NCI-H146 treated with DMSO at 0.1 percent for 48 hours (cell line): ENCODE results near the gene EFNA5.
A peak's percentile ranks its signal among the peaks of the same experiment; 100 is the strongest.

Experiments used
- DNase-seq: peaks from one replicate; lab custom pipeline; 2025; ENCODE audit not compliant: unreplicated experiment; lab: John Stamatoyannopoulos, UW

The EFNA5 gene

DNA sequence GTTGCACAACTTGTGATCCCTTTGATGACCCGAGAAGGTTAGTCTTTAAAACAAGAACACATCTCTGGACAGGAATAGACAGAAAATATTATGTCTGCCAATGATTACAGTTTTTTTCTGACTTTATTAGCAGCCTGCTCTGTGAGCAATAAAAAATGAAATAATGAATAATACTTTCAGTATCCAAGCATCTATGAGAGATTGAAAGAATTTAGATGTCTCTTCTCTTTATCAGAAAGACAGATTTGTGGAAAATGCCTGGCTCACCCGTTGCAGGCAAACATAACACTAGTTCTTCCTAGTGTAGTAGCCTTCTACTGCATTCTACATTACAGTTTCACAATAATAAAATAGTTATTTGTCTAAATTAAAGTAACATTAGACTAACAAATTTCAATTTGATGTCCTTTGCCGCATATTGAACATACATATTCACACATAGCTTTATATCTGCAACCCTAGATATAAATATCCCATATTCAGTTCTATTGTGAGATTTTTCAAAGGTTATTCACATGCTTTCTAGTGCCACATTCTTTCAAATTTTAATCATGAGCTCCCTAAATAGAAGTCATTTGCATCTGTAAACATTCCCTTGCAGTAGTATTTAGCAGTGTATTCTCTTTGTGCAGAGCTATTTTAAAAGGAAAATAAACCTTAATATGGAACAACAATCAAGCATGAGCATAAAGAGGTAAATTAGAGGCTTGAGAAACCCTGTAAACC, 267.3 kb downstream of the EFNA5 start:
- no peak for DNase-seq

- DNase-seq, result peak; percentile 75
These were observed 268.1 kb downstream of the EFNA5 start for GRCh38 chr5:107402434-107403227.

GRCh38 chr5:107401470-107402122, 269.1 kb downstream of the EFNA5 start:
- DNase-seq, result no peak

- no peak for DNase-seq
These were observed 270.4 kb downstream of the EFNA5 start for GRCh38 chr5:107400328-107400727.

DNA sequence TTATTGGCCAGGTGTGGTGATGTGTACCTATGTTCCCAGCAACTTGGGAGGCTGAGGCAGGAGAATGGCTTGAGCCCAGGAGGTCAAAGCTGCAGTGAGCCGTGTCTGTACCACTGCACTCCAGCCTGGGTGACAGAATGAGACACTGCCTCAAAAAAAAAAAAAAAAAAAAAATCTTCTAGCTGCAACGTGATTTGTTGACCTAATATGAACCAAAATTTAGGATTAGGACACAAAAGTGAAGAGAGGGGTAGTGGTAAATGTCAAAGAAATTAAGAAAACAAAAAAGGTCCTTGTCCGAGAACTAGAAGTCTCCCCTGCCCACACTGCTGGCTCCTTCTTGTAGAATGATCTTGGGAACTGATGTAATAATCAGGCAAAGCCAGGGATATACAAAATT, 272.0 kb downstream of the EFNA5 start:
- DNase-seq, result no peak

- no peak for DNase-seq
These were observed 274.4 kb downstream of the EFNA5 start for GRCh38 chr5:107396351-107396690.

DNA sequence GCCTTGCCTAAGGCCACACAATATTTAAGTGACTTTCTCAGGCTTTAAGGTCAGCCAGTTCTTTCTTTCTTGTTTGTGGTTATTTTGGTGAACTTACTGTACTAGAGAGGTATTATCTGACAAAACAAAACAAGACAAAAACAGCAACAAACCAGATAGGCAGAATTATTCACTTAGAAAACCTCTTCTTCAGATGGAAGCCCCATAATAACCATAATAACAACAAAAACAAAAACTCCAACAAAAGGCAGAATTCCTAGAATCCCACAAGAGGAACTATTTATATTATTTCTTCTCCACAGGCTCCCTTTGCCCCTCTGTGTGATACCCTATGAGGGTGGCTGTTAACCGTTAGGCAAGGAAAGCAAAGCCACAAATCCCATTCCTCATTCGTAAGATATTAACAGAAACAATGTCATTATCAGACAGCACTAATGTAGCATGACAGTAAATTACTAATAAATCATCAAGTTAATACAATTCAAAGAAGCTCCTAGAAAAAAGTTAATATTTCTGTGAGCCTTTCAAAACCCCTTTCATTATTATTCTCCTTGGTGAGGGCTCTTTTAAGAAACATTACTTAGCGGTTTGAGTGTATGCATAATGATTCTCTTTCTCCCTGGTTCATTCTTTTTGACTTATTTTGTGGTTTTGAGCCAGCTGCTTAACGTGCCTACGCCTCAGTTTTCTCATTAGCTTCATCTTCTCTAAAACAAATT, 274.9 kb downstream of the EFNA5 start:
- no peak for DNase-seq

DNA sequence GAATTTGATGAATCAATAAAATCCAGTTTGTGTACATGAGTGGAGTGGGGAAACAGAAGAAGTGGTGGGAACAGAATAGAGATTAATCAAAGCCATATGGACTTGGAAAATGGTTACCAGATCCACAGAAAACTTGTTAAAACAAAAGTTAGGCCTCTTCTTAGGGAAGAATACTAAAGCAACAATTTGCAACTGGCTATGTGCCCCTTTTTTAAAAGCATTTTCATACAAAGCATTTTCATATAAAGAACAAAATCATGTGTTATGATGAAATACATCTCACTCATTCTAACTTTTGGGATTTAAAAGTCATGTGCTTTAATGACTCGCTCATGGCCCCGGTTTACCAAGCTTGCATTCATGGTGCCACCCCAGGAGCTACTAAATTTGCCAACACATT, 276.9 kb downstream of the EFNA5 start:
- DNase-seq, result no peak

- DNase-seq, result no peak
These were observed 278.9 kb downstream of the EFNA5 start for GRCh38 chr5:107391787-107392186.

DNA sequence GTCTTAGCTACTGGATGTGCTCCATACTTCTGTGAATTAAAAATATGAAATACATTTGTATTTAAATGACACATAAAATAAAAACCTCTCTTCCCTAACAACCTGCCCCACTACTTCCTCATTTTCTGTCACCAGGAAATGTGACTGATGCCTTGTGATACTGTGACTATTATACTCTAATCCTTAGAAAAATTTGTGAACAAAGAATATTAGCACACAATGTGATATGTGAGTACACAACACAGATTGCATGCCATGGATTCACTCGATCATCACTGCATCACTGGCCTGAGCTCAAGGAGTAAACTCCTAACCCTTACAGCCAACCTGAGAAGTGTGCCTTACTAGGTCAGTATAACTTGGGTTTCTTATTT, 281.0 kb downstream of the EFNA5 start:
- DNase-seq, result no peak

- DNase-seq, result peak; percentile 5
These were observed 281.5 kb downstream of the EFNA5 start for GRCh38 chr5:107389130-107389774.

- no peak for DNase-seq
These were observed 282.4 kb downstream of the EFNA5 start for GRCh38 chr5:107388141-107388861.

GRCh38 chr5:107387526-107388140, 283.1 kb downstream of the EFNA5 start:
- no peak for DNase-seq

DNA sequence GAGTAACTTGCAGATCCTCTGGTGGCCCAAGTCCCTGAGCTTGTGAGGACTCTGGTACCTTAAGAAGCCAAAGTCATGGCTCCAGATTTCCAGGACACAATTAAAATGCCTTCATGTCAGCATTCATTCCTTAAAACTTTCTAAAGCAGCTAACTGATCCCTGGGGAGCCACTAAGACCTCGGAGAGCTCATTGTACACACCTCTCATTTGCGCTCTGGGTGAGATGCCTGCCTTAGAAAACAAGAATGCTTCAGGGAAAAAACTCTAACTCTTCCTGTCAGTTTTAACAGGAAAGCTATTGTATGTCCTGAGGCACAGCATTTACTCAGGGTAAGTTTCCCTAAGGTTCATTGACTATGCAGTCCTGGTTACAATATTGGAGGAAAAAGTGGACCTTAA, 285.0 kb downstream of the EFNA5 start:
- DNase-seq, result no peak

DNA sequence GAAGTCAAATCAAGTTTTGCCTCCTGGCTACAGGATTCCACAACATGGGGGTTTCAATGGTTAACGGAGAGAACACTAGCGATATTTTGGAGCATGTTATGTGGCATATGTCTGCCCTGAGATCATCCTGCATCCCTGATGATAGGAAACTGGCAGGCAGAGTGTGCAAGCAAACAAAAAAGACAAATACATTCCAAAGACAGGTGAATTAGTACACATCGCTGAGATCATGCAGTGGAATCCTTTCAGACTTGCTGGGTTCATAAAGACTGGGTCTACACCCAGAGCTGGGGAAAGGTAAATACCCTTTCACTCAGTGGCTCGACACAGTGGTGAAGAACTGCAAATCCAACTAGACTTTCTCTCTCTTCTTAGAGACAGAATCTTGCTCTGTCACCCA, 286.5 kb downstream of the EFNA5 start:
- DNase-seq, result no peak

- no peak for DNase-seq
These were observed 287.3 kb downstream of the EFNA5 start for GRCh38 chr5:107383414-107383813.

GRCh38 chr5:107381189-107381856, 289.4 kb downstream of the EFNA5 start:
- no peak for DNase-seq

- DNase-seq, result no peak
These were observed 290.1 kb downstream of the EFNA5 start for GRCh38 chr5:107380654-107381053.

GRCh38 chr5:107378218-107378899, 292.4 kb downstream of the EFNA5 start:
- DNase-seq, result no peak
